HepG2 (cell line): ENCODE results near the gene GRAMD4. TPM values are rescaled to one million over a fixed set of nuclear protein-coding genes. Genes with fewer than 3 reads are reported as not detected.

Source experiments
- AKNA ChIP-seq: sonication (generic); formaldehyde crosslinking; IDR thresholded peaks from 2 replicates; pipeline ENCODE4 v1.4.0; 2020; ENCODE audit warnings: missing genetic modification reagents, borderline replicate concordance
- CREB1 ChIP-seq, 2 experiments: fragments of 450-650 bp in 1 of 2; IDR thresholded peaks; 2 replicates each; pipeline ENCODE4 v1.6.1; 2016 to 2017; ENCODE audit warnings: control low read depth in 1 of 2, mild to moderate bottlenecking in 1 of 2, missing compliant biosample characterization in 1 of 2, missing genetic modification characterization in 1 of 2
- KDM2A ChIP-seq: sonication (generic); formaldehyde crosslinking; IDR thresholded peaks from 2 replicates; pipeline ENCODE4 v1.4.0; 2020; ENCODE audit warnings: low read depth, missing genetic modification reagents, borderline replicate concordance
- KDM3A ChIP-seq: IDR thresholded peaks from 2 replicates; pipeline ENCODE4 v1.6.1; 2018; ENCODE audit warnings: low read depth, missing compliant biosample characterization
- ZFP36 ChIP-seq: fragments of 150-350 bp; IDR thresholded peaks from 2 replicates; pipeline ENCODE4 v1.6.1; 2018; ENCODE audit warnings: borderline replicate concordance, low read length, low read depth; ENCODE audit not compliant: partially characterized antibody
- ZMYM4 ChIP-seq: sonication (generic); formaldehyde crosslinking; IDR thresholded peaks from 2 replicates; pipeline ENCODE4 v1.8.1; 2023; ENCODE audit warnings: mild to moderate bottlenecking, missing genetic modification reagents
- ZNF33A ChIP-seq: sonication (generic); formaldehyde crosslinking; IDR thresholded peaks from 2 replicates; pipeline ENCODE4 v1.5.1; 2020; ENCODE audit warnings: missing genetic modification reagents, mild to moderate bottlenecking, moderate library complexity, borderline replicate concordance
- ZNF484 ChIP-seq: sonication (generic); formaldehyde crosslinking; IDR thresholded peaks from 2 replicates; pipeline ENCODE4 v1.5.1; 2020; ENCODE audit warnings: mild to moderate bottlenecking, low read depth, missing genetic modification reagents, borderline replicate concordance
- ZNF496 ChIP-seq: sonication (generic); formaldehyde crosslinking; IDR thresholded peaks from 2 replicates; pipeline ENCODE4 v1.8.1; 2023; ENCODE audit warnings: mild to moderate bottlenecking, moderate library complexity, missing genetic modification reagents; ENCODE audit not compliant: insufficient replicate concordance
- ZNF749 ChIP-seq: sonication (generic); formaldehyde crosslinking; IDR thresholded peaks from 2 replicates; pipeline ENCODE4 v1.8.0; 2022; ENCODE audit warnings: mild to moderate bottlenecking, missing genetic modification reagents, moderate library complexity, borderline replicate concordance
- polyA plus RNA-seq, 8 experiments: library from polyadenylated mRNA; depleted of rRNA in 3 of 8; stranded (reverse) in 7 of 8; unstranded in 1 of 8; fragments of >200 nt; fragmentation: Illumina TruSeq in 4 of 8; extraction: Trizol in 4 of 8; gene quantifications; 2 replicates each; pipeline versions ENCODE4 v1.2.1 to v1.2.3, GENCODE V29; 2011 to 2016; ENCODE audit warnings: low read depth in 4 of 8, missing spikeins in 1 of 8, mixed read lengths in 1 of 8; ENCODE audit not compliant: insufficient read depth in 1 of 8
- total RNA-seq, 5 experiments: library from RNA; depleted of rRNA; stranded (reverse); fragments of >200 nt; fragmentation: Illumina TruSeq; extraction: Trizol; gene quantifications; 2 replicates each; pipeline ENCODE4 v1.2.3, GENCODE V29; 2016; ENCODE audit warnings: low read depth in 1 of 5
- TF ChIP-seq, protein P1 (sequence below): sonication (generic); formaldehyde crosslinking; IDR thresholded peaks from 2 replicates; pipeline ENCODE4 v1.5.1; 2020; ENCODE audit warnings: mild to moderate bottlenecking, missing genetic modification reagents, borderline replicate concordance
- TF ChIP-seq, protein P2 (sequence below): sonication (generic); formaldehyde crosslinking; IDR thresholded peaks from 2 replicates; pipeline ENCODE4 v1.4.0; 2020; ENCODE audit warnings: mild to moderate bottlenecking, missing genetic modification reagents
- TF ChIP-seq, protein P3 (sequence below): sonication (generic); formaldehyde crosslinking; IDR thresholded peaks from 2 replicates; pipeline ENCODE4 v1.8.0; 2023; ENCODE audit warnings: mild to moderate bottlenecking, missing genetic modification reagents

GRAMD4 gene
- total and polyA plus RNA-seq, 2 of the 13 experiments (the other 11 are each of a cell fraction or from before 2014, with no cell fraction given): 15.2 to 15.7 TPM

- TF ChIP-seq AKNA (CRISPR knock-in tag) (no peak), CREB1 (IDR thresholded peaks at IDR 0.05) (no peak), CREB1 (CRISPR knock-in tag; IDR thresholded peaks at IDR 0.05) (no peak), ZMYM4 (peak; percentile 20; the same call in 1 of the 2 replicates), ZFP36 (no peak), KDM3A (0 out of 2 replicates have a peak, but pooled peaks have one; percentile 43), ZNF33A (CRISPR knock-in tag) (no peak), ZNF749 (CRISPR knock-in tag) (no peak), ZNF496 (no peak), ZNF484 (CRISPR knock-in tag) (no peak), KDM2A (CRISPR knock-in tag) (no peak; the same call in 1 of the 2 replicates)
- TF ChIP-seq, protein P1, sequence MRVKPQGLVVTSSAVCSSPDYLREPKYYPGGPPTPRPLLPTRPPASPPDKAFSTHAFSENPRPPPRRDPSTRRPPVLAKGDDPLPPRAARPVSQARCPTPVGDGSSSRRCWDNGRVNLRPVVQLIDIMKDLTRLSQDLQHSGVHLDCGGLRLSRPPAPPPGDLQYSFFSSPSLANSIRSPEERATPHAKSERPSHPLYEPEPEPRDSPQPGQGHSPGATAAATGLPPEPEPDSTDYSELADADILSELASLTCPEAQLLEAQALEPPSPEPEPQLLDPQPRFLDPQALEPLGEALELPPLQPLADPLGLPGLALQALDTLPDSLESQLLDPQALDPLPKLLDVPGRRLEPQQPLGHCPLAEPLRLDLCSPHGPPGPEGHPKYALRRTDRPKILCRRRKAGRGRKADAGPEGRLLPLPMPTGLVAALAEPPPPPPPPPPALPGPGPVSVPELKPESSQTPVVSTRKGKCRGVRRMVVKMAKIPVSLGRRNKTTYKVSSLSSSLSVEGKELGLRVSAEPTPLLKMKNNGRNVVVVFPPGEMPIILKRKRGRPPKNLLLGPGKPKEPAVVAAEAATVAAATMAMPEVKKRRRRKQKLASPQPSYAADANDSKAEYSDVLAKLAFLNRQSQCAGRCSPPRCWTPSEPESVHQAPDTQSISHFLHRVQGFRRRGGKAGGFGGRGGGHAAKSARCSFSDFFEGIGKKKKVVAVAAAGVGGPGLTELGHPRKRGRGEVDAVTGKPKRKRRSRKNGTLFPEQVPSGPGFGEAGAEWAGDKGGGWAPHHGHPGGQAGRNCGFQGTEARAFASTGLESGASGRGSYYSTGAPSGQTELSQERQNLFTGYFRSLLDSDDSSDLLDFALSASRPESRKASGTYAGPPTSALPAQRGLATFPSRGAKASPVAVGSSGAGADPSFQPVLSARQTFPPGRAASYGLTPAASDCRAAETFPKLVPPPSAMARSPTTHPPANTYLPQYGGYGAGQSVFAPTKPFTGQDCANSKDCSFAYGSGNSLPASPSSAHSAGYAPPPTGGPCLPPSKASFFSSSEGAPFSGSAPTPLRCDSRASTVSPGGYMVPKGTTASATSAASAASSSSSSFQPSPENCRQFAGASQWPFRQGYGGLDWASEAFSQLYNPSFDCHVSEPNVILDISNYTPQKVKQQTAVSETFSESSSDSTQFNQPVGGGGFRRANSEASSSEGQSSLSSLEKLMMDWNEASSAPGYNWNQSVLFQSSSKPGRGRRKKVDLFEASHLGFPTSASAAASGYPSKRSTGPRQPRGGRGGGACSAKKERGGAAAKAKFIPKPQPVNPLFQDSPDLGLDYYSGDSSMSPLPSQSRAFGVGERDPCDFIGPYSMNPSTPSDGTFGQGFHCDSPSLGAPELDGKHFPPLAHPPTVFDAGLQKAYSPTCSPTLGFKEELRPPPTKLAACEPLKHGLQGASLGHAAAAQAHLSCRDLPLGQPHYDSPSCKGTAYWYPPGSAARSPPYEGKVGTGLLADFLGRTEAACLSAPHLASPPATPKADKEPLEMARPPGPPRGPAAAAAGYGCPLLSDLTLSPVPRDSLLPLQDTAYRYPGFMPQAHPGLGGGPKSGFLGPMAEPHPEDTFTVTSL (CRISPR knock-in tag): no peak
- TF ChIP-seq, protein P2, sequence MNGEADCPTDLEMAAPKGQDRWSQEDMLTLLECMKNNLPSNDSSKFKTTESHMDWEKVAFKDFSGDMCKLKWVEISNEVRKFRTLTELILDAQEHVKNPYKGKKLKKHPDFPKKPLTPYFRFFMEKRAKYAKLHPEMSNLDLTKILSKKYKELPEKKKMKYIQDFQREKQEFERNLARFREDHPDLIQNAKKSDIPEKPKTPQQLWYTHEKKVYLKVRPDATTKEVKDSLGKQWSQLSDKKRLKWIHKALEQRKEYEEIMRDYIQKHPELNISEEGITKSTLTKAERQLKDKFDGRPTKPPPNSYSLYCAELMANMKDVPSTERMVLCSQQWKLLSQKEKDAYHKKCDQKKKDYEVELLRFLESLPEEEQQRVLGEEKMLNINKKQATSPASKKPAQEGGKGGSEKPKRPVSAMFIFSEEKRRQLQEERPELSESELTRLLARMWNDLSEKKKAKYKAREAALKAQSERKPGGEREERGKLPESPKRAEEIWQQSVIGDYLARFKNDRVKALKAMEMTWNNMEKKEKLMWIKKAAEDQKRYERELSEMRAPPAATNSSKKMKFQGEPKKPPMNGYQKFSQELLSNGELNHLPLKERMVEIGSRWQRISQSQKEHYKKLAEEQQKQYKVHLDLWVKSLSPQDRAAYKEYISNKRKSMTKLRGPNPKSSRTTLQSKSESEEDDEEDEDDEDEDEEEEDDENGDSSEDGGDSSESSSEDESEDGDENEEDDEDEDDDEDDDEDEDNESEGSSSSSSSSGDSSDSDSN (CRISPR knock-in tag): peak; percentile 65; the same call in 1 of the 2 replicates
- TF ChIP-seq, protein P3, sequence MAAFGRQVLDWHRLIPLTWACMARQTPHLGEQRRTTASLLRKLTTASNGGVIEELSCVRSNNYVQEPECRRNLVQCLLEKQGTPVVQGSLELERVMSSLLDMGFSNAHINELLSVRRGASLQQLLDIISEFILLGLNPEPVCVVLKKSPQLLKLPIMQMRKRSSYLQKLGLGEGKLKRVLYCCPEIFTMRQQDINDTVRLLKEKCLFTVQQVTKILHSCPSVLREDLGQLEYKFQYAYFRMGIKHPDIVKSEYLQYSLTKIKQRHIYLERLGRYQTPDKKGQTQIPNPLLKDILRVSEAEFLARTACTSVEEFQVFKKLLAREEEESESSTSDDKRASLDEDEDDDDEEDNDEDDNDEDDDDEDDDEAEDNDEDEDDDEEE: 0 out of 2 replicates have a peak, but pooled peaks have one; percentile 22
These were observed 41.2 kb upstream of the GRAMD4 start (continued) for GRCh38 chr22:46578824-46579561.
